Lung (tissue), 12 donors: ENCODE results near the gene OR2B6. TPM values are rescaled to one million over a fixed set of nuclear protein-coding genes. Genes with fewer than 3 reads are reported as not detected.

ENCODE experiments used
- ATAC-seq: fragments of 200-7000 bp; cut with Tn5 transposase; one replicate; pipeline ENCODE4 v1.9.1; 2020; ENCODE audit warnings: moderate number of reproducible peaks; ENCODE audit not compliant: insufficient read depth, low FRiP score
- DNase-seq, 3 donors: peaks; one replicate each; pipeline ENCODE4 v3.0.0-alpha.2; 2013 to 2017
- H3K27ac ChIP-seq, 2 donors: one replicate each; pipeline ENCODE4 v1.5.1; 2013; ENCODE audit warnings: mild to moderate bottlenecking in 2 of 2, moderate library complexity in 2 of 2, control low read depth in 1 of 2, inconsistent platforms in 1 of 2, low read depth in 1 of 2, low read length in 1 of 2
- H3K27me3 ChIP-seq, 3 donors: one replicate each; pipeline ENCODE4 v1.5.1; 2013; ENCODE audit warnings: low read length in 2 of 3; ENCODE audit not compliant: control insufficient read depth in 3 of 3, insufficient read depth in 3 of 3
- H3K36me3 ChIP-seq, 4 donors: one replicate each; pipeline ENCODE4 v1.5.1; 2013; ENCODE audit warnings: low read length in 4 of 4, mild to moderate bottlenecking in 1 of 4, moderate library complexity in 1 of 4; ENCODE audit not compliant: control insufficient read depth in 4 of 4, insufficient read depth in 4 of 4
- H3K4me1 ChIP-seq, 5 donors: one replicate each; pipeline ENCODE4 v1.5.1; 2013; ENCODE audit warnings: low read length in 5 of 5, mild to moderate bottlenecking in 2 of 5, moderate library complexity in 1 of 5; ENCODE audit not compliant: control insufficient read depth in 5 of 5, insufficient read depth in 5 of 5
- H3K4me3 ChIP-seq: one replicate; pipeline ENCODE4 v1.5.1; 2013; ENCODE audit warnings: mild to moderate bottlenecking, control low read depth, moderate library complexity
- H3K9ac ChIP-seq, 2 donors: one replicate each; pipeline ENCODE4 v1.5.1; 2013; ENCODE audit warnings: low read length in 2 of 2, control low read depth in 1 of 2; ENCODE audit not compliant: insufficient read depth in 1 of 2
- H3K9me3 ChIP-seq, 4 donors: one replicate each; pipeline ENCODE4 v1.5.1; 2013; ENCODE audit warnings: low read length in 3 of 4, mild to moderate bottlenecking in 1 of 4, moderate library complexity in 1 of 4; ENCODE audit not compliant: control insufficient read depth in 4 of 4, insufficient read depth in 3 of 4
- WGBS, 2 donors: extraction: QIAGEN DNeasy Blood & Tissue Kit; methylation state at CpG; one replicate each; pipeline ENCODE4 v1.1.7; 2013; 5-methylcytosine and 5-hydroxymethylcytosine counted together
- polyA plus RNA-seq, 2 donors: library from polyadenylated mRNA; stranded (reverse); fragments of 200-250 nt; gene quantifications; one replicate each; pipeline ENCODE4 v1.2.1, GENCODE V29; 2013
- total RNA-seq, 2 donors: library from RNA; depleted of rRNA in 1 of 2; stranded (reverse); fragments of >200 nt in 1 of 2; gene quantifications; one replicate each; pipeline ENCODE4 v1.2.1, GENCODE V29; 2014 to 2021
- TF ChIP-seq, protein P1 (sequence below): IDR thresholded peaks from 2 replicates; pipeline ENCODE4 v1.5.1; 2012; ENCODE audit warnings: mild to moderate bottlenecking; ENCODE audit errors: control extremely low read depth, extremely low read depth
- donor health status: control.
- donor health status: control.
- donor health status: Bipolar disorder and iron deficiency.
- donor health status: healthy.
- donor health status: DM: yes; HTN: yes; CAD: no.

Gene OR2B6
- total and polyA plus RNA-seq, 4 donors: not detected

DNA sequence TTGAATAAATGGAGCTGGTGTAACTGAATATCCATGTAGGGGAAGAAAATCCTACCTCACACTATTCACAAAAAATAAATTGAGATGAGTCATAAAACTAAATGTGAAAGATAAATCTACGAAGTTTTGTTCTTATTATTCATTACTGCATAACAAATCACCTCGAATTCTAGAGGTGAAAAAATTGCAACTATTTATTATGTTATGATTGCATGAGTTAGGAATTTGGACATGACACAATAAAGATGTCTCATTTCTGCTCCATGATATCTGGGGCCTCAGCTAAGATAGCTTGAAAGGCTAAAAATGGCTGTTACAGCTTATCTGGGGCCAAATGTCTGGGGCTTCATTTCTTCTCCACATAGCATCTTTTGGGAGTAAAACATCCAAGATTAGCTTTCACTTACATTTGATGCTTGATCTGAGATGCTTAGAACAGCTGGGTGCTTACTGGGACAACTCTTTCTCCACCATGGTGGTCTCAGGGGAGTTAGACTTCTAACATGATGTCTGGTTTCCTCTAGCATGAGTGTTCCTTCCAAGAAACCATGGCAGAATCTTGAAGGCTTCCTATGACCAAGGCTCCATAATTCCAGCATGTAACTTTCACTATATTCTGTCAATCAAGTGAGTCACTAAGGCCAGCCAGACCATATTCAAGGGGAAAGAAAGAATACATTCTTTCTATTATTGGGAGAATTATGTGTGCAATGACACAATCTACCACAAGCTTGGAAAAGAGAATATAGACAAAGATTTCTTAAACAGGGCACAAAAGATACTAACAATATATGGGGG, 30.1 kb downstream of the OR2B6 start:
- Histone ChIP-seq H3K36me3 (no peaks in the 10 kb centered on the region), H3K9me3 (no peaks in the 10 kb centered on the region), H3K9ac (no peak overlapping the region), H3K4me1 (no peaks in the 10 kb centered on the region), H3K4me3 (no peak overlapping the region), H3K27me3 (peaks cover 0 to 6% (median 2%) of the 10 kb centered on the region in 3 donors), H3K27ac (no peak overlapping the region)
- WGBS, 2 donors: 52 to 65% methylated on average over 2 of the region's 2 CpGs
- no peak for DNase-seq
- TF ChIP-seq, protein P1, sequence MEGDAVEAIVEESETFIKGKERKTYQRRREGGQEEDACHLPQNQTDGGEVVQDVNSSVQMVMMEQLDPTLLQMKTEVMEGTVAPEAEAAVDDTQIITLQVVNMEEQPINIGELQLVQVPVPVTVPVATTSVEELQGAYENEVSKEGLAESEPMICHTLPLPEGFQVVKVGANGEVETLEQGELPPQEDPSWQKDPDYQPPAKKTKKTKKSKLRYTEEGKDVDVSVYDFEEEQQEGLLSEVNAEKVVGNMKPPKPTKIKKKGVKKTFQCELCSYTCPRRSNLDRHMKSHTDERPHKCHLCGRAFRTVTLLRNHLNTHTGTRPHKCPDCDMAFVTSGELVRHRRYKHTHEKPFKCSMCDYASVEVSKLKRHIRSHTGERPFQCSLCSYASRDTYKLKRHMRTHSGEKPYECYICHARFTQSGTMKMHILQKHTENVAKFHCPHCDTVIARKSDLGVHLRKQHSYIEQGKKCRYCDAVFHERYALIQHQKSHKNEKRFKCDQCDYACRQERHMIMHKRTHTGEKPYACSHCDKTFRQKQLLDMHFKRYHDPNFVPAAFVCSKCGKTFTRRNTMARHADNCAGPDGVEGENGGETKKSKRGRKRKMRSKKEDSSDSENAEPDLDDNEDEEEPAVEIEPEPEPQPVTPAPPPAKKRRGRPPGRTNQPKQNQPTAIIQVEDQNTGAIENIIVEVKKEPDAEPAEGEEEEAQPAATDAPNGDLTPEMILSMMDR: no peak
- no peak for ATAC-seq

DNA sequence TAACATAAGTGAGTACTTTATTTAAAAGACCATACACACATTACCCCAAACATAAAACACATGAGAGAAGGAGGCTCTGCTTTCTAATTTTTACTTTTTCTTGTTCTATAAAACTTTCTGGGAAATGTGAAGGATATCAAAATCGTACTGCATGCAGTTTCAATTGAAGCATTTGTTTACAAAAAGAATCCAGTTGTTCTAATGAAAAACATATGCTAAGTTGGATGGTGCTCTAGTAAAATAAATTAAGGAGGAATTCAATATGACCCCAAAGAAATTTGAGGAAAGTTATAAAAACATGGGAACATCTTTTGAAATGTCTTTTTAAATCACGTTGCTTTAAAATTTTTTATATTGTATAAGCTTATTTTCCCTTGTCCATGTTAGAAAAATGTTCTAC, 37.6 kb downstream of the OR2B6 start:
- H3K36me3 ChIP-seq: no peaks in the 10 kb centered on the region
- no peaks in the 10 kb centered on the region for H3K9me3 ChIP-seq
- H3K27me3 ChIP-seq: peaks cover 0 to 5% (median 0%) of the 10 kb centered on the region in 3 donors
- H3K27ac ChIP-seq: no peak overlapping the region
- no peak for ATAC-seq
- no peak overlapping the region for H3K9ac ChIP-seq
- DNase-seq: peak in 1 of 3 donors; percentile 13
- H3K4me1 ChIP-seq: peaks cover 0 to 4% (median 0%) of the 10 kb centered on the region in 5 donors
- TF ChIP-seq, protein P1: no peak
- H3K4me3 ChIP-seq: no peak overlapping the region
- WGBS, 2 donors: 46 to 60% methylated on average over 2 of the region's 2 CpGs

DNA sequence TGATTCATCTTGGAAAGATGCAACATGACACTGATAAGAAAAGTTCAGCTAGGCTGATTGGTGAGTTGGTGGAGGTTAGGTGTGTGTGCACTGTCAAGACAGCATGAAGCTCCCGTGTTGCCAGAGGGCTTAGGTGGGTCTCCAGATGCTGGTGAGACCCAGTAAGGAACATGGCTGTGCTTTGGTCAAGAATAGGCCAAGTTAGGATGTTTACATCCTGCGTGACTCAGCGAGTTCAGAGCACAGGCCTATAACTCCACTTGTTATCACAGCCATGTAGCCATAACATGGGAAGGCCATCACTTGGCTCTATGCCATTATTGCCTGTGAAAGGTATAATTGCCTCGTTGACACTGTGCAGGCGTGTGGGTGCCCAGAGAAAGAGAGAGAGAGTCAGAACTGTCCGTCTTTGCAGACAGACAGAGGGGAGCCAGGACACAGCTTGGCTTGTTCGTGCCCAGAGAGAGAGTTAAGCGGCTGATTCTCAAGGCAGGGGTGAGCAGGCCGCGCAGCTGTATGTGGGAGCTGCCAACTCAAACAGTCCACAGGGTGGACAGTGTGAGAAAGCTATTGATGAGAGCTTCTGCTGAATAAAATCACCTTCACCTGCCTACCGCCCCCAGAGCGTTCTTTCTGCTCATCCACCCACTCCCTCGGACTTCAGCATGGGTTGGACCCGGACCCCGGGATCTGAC, 43.5 kb downstream of the OR2B6 start:
- no peak for DNase-seq
- peaks cover 0 to 9% (median 0%) of the 10 kb centered on the region in 5 donors for H3K4me1 ChIP-seq
- H3K9ac ChIP-seq: no peak overlapping the region
- no peaks in the 10 kb centered on the region for H3K9me3 ChIP-seq
- 88 to 92% methylated on average over 15 of the region's 15 CpGs for WGBS, 2 donors
- no peak overlapping the region for H3K27ac ChIP-seq
- H3K36me3 ChIP-seq: no peaks in the 10 kb centered on the region
- H3K4me3 ChIP-seq: no peak overlapping the region
- peaks cover 0 to 2% (median 2%) of the 10 kb centered on the region in 3 donors for H3K27me3 ChIP-seq
- ATAC-seq: no peak
- TF ChIP-seq, protein P1: no peak
